ENCODE measurements around the gene ARL5B. TPM values are rescaled to one million over a fixed set of nuclear protein-coding genes. Genes with fewer than 3 reads are reported as not detected.

Gene ARL5B, protein sequence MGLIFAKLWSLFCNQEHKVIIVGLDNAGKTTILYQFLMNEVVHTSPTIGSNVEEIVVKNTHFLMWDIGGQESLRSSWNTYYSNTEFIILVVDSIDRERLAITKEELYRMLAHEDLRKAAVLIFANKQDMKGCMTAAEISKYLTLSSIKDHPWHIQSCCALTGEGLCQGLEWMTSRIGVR
- total RNA-seq = 17.7 and 22.1 TPM in 2 replicates

GRCh38 chr10:18659125-18659818 lies at the start of gene ARL5B:
Gene ARL5B (plus strand): TSS chr10:18659431. CDS start chr10:18659638, 207 bp downstream.

GRCh38 chr10:18651324-18652007 lies 7.8 kb upstream of the ARL5B start, which contains the start of gene NSUN6:
Gene NSUN6 (minus strand): TSS chr10:18651587. CDS start chr10:18651203, 384 bp downstream.

Other genes with a start within 250 kb of the ARL5B start
- 5.7 and 6.2 TPM in 2 replicates for gene NSUN6, start 7.8 kb upstream of the ARL5B start, total RNA-seq

Data from airway epithelial cell (primary cell).